SK-N-MC (cell line): Measurements from ENCODE around the gene FUT3.

ENCODE experiments used
- EZH2 ChIP-seq: fragments of 200-600 bp; sonication (generic); IDR thresholded peaks from one replicate; pipeline ENCODE4 v1.6.1; 2017; ENCODE audit warnings: antibody characterized with exemption
- FOXP2 ChIP-seq: optimal IDR thresholded peaks from 2 replicates; pipeline ENCODE3; 2011; ENCODE audit warnings: mild to moderate bottlenecking, moderate library complexity; ENCODE audit not compliant: insufficient read depth; ENCODE audit errors: extremely low read length, control extremely low read depth
- POLR2AphosphoS5 ChIP-seq: IDR thresholded peaks from 2 replicates; pipeline ENCODE4 v1.6.1; 2012; ENCODE audit warnings: mild to moderate bottlenecking, low read depth, low read length, borderline replicate concordance

GRCh38 chr19:5801796-5802619 is 49.2 kb downstream of the FUT3 start:
- no peak; the same call in 1 of the 2 replicates for TF ChIP-seq POLR2AphosphoS5
- no peak for TF ChIP-seq FOXP2
- no peak for TF ChIP-seq EZH2
